ENCODE data around the gene MORN3. TPM values are rescaled to one million over a fixed set of nuclear protein-coding genes. Genes with fewer than 3 reads are reported as not detected.
"Not testable (repeated sequence)": the region's sequence is repeated elsewhere in the genome, so short reads cannot be mapped to it uniquely, and the experiment has no call there.

MORN3 gene
- total and polyA plus RNA-seq, 7 donors = 0.90 to 1.2 TPM; not detected in 5

GRCh38 chr12:121693155-121693687 is 23.8 kb upstream of the MORN3 start:
- H3K27me3 ChIP-seq = no peaks in the 10 kb centered on the region
- no peaks in the 10 kb centered on the region for H3K4me1 ChIP-seq
- WGBS, 2 donors = 67 to 89% methylated on average over 7 of the region's 7 CpGs
- no peak for DNase-seq
- H3K27ac ChIP-seq = no peak overlapping the region
- no peaks in the 10 kb centered on the region for H3K36me3 ChIP-seq
- no peak for TF ChIP-seq POLR2A (IDR thresholded peaks at IDR 0.05)
- no peak for TF ChIP-seq CTCF (IDR thresholded peaks at IDR 0.05)
- intact Hi-C loops (cut with DNase I) = no loop called here
- no peaks in the 10 kb centered on the region for H3K9me3 ChIP-seq
- H3K4me3 ChIP-seq = no peak overlapping the region

GRCh38 chr12:121692744-121693143 is 23.3 kb upstream of the MORN3 start:
- H3K9me3 ChIP-seq; H3K36me3 ChIP-seq; H3K27me3 ChIP-seq; DNase-seq; H3K4me1 ChIP-seq; H3K27ac ChIP-seq; intact Hi-C loops (cut with DNase I); H3K4me3 ChIP-seq: not testable (repeated sequence)
- 67 to 79% methylated on average over 3 of the region's 3 CpGs for WGBS, 2 donors

- Histone ChIP-seq H3K27ac (no peak overlapping the region), H3K27me3 (no peaks in the 10 kb centered on the region), H3K36me3 (no peaks in the 10 kb centered on the region), H3K4me1 (peaks cover 0 to 12% (median 9%) of the 10 kb centered on the region in 4 donors), H3K4me3 (no peak overlapping the region), H3K9me3 (no peaks in the 10 kb centered on the region)
- TF ChIP-seq EP300 (IDR thresholded peaks at IDR 0.05) (no peak), POLR2AphosphoS5 (IDR thresholded peaks at IDR 0.05) (no peak), CTCF (IDR thresholded peaks at IDR 0.05) (no peak), POLR2A (IDR thresholded peaks at IDR 0.05) (no peak)
- WGBS, 2 donors = 95 to 96% methylated on average over 2 of the region's 2 CpGs
- intact Hi-C loops (cut with DNase I) = loop anchor here (5.0 kb wide), 1 partner anchor 198 kb away; the partner anchor contains the start of gene PSMD9
- no peak for DNase-seq
Measured at GRCh38 chr12:121689430-121689829, 20.0 kb upstream of the MORN3 start.

GRCh38 chr12:121688966-121689365 is 19.5 kb upstream of the MORN3 start:
- H3K4me3 ChIP-seq = no peak overlapping the region
- no peaks in the 10 kb centered on the region for H3K27me3 ChIP-seq
- intact Hi-C loops (cut with DNase I) = loop anchor here (5.0 kb wide), 1 partner anchor 198 kb away; the partner anchor contains the start of gene PSMD9
- H3K9me3 ChIP-seq = no peaks in the 10 kb centered on the region
- H3K27ac ChIP-seq = no peak overlapping the region
- H3K36me3 ChIP-seq = no peaks in the 10 kb centered on the region
- TF ChIP-seq CTCF (IDR thresholded peaks at IDR 0.05) (no peak), POLR2AphosphoS5 (IDR thresholded peaks at IDR 0.05) (no peak), POLR2A (IDR thresholded peaks at IDR 0.05) (no peak), EP300 (IDR thresholded peaks at IDR 0.05) (no peak)
- H3K4me1 ChIP-seq = peaks cover 0 to 12% (median 9%) of the 10 kb centered on the region in 4 donors
- WGBS, 2 donors = 86 to 90% methylated on average over 3 of the region's 3 CpGs
- no peak for DNase-seq

GRCh38 chr12:121679661-121680197 is 10.3 kb upstream of the MORN3 start:
- H3K36me3 ChIP-seq; intact Hi-C loops (cut with DNase I); H3K4me3 ChIP-seq; H3K9me3 ChIP-seq; DNase-seq; H3K27me3 ChIP-seq; H3K27ac ChIP-seq; H3K4me1 ChIP-seq: not testable (repeated sequence)
- 92 to 93% methylated on average over 13 of the region's 13 CpGs for WGBS, 2 donors

GRCh38 chr12:121678716-121679300 is 9.4 kb upstream of the MORN3 start:
- H3K9me3 ChIP-seq = no peaks in the 10 kb centered on the region
- H3K4me1 ChIP-seq = no peaks in the 10 kb centered on the region
- no peak for DNase-seq
- intact Hi-C loops (cut with DNase I) = no loop called here
- no peaks in the 10 kb centered on the region for H3K36me3 ChIP-seq
- H3K27ac ChIP-seq = no peak overlapping the region
- no peaks in the 10 kb centered on the region for H3K27me3 ChIP-seq
- H3K4me3 ChIP-seq = no peak overlapping the region
- no peak for TF ChIP-seq POLR2A (IDR thresholded peaks at IDR 0.05)
- no peak for TF ChIP-seq CTCF (IDR thresholded peaks at IDR 0.05)
- no peak for TF ChIP-seq EP300 (IDR thresholded peaks at IDR 0.05)
- no peak for TF ChIP-seq POLR2AphosphoS5 (IDR thresholded peaks at IDR 0.05)
- WGBS, 2 donors = 76 to 83% methylated on average over 9 of the region's 9 CpGs
